ENCODE results near the gene DMRTA2.

DNA sequence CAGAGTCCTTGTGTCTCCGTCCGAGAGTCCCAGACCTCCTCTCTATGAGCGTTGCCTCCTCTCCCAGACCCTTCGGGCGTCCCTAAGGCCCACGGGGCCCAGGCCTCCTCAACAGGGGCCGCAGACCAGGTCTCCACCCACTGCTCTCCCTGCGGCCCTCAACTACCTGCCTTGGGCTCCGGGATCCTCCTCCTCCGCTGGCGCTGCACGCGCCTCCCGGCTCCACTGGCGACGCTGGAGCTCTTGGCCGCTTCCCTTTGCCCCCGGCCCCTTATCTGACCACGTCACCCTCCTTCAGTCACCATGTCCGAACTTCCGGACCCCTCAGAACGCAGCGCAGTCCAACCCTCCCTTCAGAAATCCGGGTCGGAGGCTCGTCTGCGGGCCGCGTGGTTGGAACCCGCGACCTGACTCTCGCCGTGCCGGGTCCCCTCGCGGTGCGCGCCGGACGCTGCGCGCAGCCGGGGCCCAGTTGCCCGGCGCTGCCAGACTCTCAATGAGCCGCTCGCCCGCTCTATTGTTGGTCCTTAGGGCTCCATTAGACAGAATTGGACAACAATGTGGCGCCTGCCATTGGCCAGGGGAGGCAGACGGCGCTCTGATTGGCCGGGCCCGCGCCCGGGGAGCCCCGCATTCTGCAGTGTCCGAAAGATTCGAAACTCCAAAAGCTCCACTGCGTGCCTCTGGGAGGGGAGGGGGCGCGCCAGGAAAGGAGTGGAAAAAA, at the start of gene DMRTA2:
- TF ChIP-seq, protein P1, sequence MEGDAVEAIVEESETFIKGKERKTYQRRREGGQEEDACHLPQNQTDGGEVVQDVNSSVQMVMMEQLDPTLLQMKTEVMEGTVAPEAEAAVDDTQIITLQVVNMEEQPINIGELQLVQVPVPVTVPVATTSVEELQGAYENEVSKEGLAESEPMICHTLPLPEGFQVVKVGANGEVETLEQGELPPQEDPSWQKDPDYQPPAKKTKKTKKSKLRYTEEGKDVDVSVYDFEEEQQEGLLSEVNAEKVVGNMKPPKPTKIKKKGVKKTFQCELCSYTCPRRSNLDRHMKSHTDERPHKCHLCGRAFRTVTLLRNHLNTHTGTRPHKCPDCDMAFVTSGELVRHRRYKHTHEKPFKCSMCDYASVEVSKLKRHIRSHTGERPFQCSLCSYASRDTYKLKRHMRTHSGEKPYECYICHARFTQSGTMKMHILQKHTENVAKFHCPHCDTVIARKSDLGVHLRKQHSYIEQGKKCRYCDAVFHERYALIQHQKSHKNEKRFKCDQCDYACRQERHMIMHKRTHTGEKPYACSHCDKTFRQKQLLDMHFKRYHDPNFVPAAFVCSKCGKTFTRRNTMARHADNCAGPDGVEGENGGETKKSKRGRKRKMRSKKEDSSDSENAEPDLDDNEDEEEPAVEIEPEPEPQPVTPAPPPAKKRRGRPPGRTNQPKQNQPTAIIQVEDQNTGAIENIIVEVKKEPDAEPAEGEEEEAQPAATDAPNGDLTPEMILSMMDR (IDR thresholded peaks at IDR 0.05; ENCODE audit: control extremely low read depth in 1 of 3, insufficient read depth in 1 of 3, low read depth in 1 of 3, low read length in 3 of 3): no peak
- TF ChIP-seq POLR2A (IDR thresholded peaks at IDR 0.05; ENCODE audit: control extremely low read depth in 1 of 2, low read depth in 2 of 2, low read length in 2 of 2): no peak
- TF ChIP-seq EZH2 (IDR thresholded peaks at IDR 0.05; ENCODE audit: low read depth, low read length, severe bottlenecking): peak; percentile 90
- no peak for TF ChIP-seq POLR2AphosphoS5 (IDR thresholded peaks at IDR 0.05; ENCODE audit: low read depth, low read length)
- TF ChIP-seq SP2 (IDR thresholded peaks at IDR 0.05; ENCODE audit: low read length): no peak
- no peak for TF ChIP-seq JUN (IDR thresholded peaks at IDR 0.05; ENCODE audit: low read depth, low read length)
- no peak for TF ChIP-seq SIX5 (IDR thresholded peaks at IDR 0.05; ENCODE audit: low read depth, low read length)
- TF ChIP-seq RAD21 (IDR thresholded peaks at IDR 0.05 in 1 of 2, conservative IDR thresholded peaks at IDR 0.05 in 1 of 2; ENCODE audit: low read depth in 2 of 2, low read length in 2 of 2): no peak
- TF ChIP-seq, protein P2, sequence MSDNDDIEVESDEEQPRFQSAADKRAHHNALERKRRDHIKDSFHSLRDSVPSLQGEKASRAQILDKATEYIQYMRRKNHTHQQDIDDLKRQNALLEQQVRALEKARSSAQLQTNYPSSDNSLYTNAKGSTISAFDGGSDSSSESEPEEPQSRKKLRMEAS (IDR thresholded peaks at IDR 0.05): peak; percentile 56
- 0 out of 2 replicates have a peak, but pooled peaks have one; percentile 16 for TF ChIP-seq SP1 (IDR thresholded peaks at IDR 0.05; ENCODE audit: low read depth, low read length)
- no peak for TF ChIP-seq CEBPB (IDR thresholded peaks at IDR 0.05; ENCODE audit: low read depth, low read length)
- TF ChIP-seq EGR1 (IDR thresholded peaks at IDR 0.05; ENCODE audit: borderline replicate concordance, low read depth, low read length): no peak
- no peak for TF ChIP-seq BRCA1 (IDR thresholded peaks at IDR 0.05; ENCODE audit: low read depth, low read length)

All from H1 (cell line).